ENCODE data around the gene FIBP. TPM values are rescaled to one million over a fixed set of nuclear protein-coding genes. Genes with fewer than 3 reads are reported as not detected.
A peak's percentile ranks its signal among the peaks of the same experiment; 100 is the strongest.

The FIBP gene
- total RNA-seq, 1 donor from 2014 or later, result 96.8 TPM

GRCh38 chr11:65870706-65871681 lies 17.3 kb downstream of the FIBP start:
- DNase-seq (ENCODE audit: low read depth), result no peak

GRCh38 chr11:65870307-65870658 lies 18.0 kb downstream of the FIBP start:
- no peak for DNase-seq (ENCODE audit: low read depth)

GRCh38 chr11:65869643-65870306 lies 18.5 kb downstream of the FIBP start:
- DNase-seq (ENCODE audit: low read depth), result no peak

- DNase-seq (ENCODE audit: low read depth), result no peak
Measured at GRCh38 chr11:65868907-65869306, 19.4 kb downstream of the FIBP start.

- no peak for DNase-seq (ENCODE audit: low read depth)
Measured at GRCh38 chr11:65868076-65868667, 20.1 kb downstream of the FIBP start.

GRCh38 chr11:65867284-65868071 lies 20.8 kb downstream of the FIBP start:
- no peak for DNase-seq (ENCODE audit: low read depth)

- DNase-seq (ENCODE audit: low read depth), result no peak
Measured at GRCh38 chr11:65866509-65867283, 21.6 kb downstream of the FIBP start.

- DNase-seq (ENCODE audit: low read depth), result no peak
Measured at GRCh38 chr11:65865550-65866172, 22.6 kb downstream of the FIBP start.

- no peak for DNase-seq (ENCODE audit: low read depth)
Measured at GRCh38 chr11:65864706-65865471, 23.4 kb downstream of the FIBP start.

GRCh38 chr11:65863889-65864705 lies 24.2 kb downstream of the FIBP start:
- DNase-seq (ENCODE audit: low read depth), result no peak

GRCh38 chr11:65862941-65863888 lies 25.1 kb downstream of the FIBP start:
- no peak for DNase-seq (ENCODE audit: low read depth)

GRCh38 chr11:65862191-65862735 lies 26.0 kb downstream of the FIBP start:
- no peak for DNase-seq (ENCODE audit: low read depth)

GRCh38 chr11:65861533-65862183 lies 26.6 kb downstream of the FIBP start:
- no peak for DNase-seq (ENCODE audit: low read depth)

GRCh38 chr11:65861165-65861505 lies 27.1 kb downstream of the FIBP start:
- DNase-seq (ENCODE audit: low read depth), result no peak

GRCh38 chr11:65860278-65861164 lies 27.8 kb downstream of the FIBP start, which contains the start of gene MUS81:
TSS of gene MUS81 (plus strand) at chr11:65860433. CDS start at chr11:65860754, 321 bp downstream.
- peak; percentile 93 for DNase-seq (ENCODE audit: low read depth)

GRCh38 chr11:65859812-65860277 lies 28.4 kb downstream of the FIBP start:
- no peak for DNase-seq (ENCODE audit: low read depth)

All from renal cortical epithelial cell (primary cell).